ENCODE data around the gene TFIP11. TPM values are rescaled to one million over a fixed set of nuclear protein-coding genes. Genes with fewer than 3 reads are reported as not detected.

TFIP11 gene
- 22.3 TPM for total RNA-seq
- long read RNA-seq, transcript TFIP11-204 (15 exons, 3,586 nt) = major isoform, 31 of 57 reads
- long read RNA-seq, transcript TFIP11-201 (16 exons, 2,896 nt) = minor isoform, 8 of 57 reads
- long read RNA-seq, partial matches to known transcripts = 5 of 57 reads
- long read RNA-seq, other reads (novel, unspliced or antisense) = 13 of 57 reads

DNA sequence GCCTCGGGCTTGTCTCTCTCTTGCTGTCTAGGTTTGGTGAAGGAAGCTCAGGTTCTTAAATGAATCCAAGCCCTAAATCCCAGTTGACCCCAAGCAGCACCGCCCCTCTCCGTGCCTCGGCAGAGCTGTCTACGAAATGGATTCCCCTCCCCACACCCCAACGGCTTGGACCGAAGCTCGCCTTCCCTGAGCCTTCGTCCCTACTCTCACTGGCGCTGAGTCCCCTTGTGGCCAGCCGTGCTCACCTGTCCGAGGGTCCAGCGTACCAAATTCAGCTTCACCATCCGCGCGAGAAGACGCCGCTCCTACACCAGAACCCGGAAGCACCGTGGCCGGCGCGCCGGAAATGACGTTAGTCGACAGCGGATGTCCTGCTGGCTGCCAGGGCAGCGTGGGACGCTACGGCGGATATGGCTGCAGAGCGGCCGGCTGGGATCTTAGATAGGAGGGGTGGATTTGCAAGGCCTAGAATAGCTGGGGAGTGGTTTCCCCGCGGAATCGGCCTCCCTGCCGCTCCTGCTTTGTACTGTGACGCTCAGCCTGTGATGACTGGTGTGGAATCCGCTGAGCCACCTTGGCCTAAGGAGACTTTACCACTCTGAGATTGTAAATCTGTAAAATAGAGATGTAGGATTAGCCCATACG lies at the start of gene TFIP11:
Gene TFIP11 (minus strand): TSS at position 325 of the 645 bp plus-strand sequence. CDS start 2,201 bp downstream, outside the sequence.
- intact Hi-C loops (cut with micrococcal nuclease) = no loop called here
- peak; percentile 99 for ATAC-seq
- peak; percentile 97 for DNase-seq

DNA sequence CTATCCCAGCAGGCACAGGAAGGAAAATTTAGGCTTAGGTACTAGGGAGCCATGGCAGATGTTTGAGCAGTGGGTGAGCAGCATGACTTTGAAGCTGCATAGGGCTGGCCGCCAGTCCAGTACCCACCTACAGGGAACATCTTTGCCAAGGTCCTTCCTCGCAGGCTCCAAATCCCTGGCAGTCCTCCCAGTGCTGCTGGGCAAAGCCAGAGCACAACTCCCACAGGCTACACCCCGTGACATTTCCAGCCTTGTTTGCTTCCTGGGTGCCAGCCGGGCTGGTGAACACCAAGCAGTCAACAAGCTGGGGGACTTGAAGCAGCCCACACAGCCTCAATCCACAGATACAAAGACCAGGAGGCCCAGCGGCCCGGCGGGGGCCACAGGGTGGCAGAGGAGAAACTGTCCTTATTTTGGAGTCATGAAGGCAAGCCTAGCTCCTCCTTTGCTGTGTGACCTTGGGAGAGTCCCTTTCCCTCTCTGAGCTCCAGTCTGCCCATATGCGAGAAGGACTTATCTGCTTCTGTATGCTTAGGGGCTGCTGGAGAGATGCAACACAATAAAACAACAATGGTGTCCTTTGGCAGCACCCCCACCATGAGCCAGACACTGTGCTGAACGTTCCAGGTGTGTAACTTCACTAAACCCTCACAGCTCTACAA lies 49.6 kb upstream of the TFIP11 start:
- intact Hi-C loops (cut with micrococcal nuclease) = no loop called here
- ATAC-seq (peak; percentile 93), DNase-seq (peak; percentile 88)

DNA sequence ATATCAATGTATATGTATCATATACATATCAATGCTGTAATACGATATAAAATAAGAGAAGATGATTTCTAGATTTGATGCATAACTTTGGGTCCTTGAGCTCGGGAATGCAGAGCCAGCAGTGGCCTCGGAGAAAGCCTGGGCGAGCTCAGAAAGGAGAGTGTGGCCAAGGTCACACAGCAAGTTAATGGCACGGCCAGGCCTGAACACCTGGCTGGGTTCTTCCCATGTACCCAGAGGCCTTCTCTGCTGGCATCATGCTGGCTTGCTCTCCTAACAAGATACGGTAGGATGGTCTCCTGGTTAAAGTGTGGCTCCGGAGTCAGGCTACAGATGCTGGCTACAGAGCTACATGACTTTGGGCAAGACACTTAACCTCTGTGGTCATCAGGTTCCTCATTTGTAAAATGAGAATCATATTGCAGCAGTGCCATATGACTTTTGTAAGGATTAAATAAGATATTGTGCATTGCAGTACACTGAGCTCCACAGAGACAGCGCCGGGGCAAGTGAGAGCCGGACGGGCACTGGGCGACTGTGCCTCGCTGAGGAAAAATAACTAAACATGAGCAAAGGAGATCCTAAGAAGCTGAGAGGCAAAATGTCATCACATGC lies 47.8 kb upstream of the TFIP11 start:
- intact Hi-C loops (cut with micrococcal nuclease) = no loop called here
- DNase-seq (no peak), ATAC-seq (no peak)

DNA sequence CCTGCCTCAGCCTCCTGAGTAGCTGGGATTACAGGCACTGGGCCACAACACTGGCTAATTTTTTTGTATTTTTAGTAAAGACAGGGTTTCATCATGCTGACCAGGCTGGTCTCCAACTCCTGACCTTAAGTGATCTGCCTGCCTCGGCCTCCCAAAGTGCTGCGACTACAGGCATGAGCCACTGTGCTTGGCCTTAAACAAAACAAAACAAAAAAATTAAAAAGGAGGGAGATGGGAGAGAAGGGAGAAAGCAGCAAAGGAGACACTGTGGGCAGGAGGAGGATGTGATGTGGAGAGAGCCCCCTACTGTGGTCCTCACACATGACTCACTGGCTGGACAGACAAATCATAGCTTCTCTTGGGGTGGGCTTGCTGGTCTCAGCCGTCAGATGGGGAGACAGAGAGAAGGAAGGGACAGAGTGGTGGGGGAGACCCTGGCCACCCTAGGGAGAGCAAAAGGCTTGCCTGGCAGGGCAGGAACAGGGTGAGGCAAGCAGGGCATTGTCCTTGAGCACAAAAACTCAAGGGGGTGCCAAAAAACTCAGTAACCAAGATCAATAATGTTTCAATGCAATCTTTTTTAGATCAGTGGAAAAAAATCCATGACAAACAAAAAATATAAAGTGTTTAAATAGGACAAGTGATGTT lies 46.1 kb upstream of the TFIP11 start:
- DNase-seq = no peak
- no peak for ATAC-seq
- intact Hi-C loops (cut with micrococcal nuclease) = no loop called here

DNA sequence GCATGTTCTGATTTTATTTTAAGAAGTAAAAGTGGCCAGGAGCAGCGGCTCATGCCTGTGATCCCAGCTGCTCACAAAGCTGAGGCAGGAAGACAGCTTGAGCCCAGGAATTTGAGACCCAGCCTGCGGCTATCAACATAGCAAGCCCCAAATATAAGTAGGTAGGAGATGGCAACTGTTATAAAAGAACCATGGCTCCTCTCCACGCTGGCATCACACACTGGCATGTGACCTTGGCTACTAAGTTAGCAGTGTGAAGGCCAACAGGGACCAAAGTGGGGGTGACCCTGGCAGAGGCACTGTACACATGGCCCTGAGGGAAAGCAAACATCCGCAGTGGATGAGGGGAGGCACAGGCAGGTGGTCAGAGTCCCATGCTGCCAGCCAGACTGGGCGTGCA lies 44.6 kb upstream of the TFIP11 start:
- intact Hi-C loops (cut with micrococcal nuclease) = no loop called here
- peak; percentile 49 for ATAC-seq
- DNase-seq = peak; percentile 44

DNA sequence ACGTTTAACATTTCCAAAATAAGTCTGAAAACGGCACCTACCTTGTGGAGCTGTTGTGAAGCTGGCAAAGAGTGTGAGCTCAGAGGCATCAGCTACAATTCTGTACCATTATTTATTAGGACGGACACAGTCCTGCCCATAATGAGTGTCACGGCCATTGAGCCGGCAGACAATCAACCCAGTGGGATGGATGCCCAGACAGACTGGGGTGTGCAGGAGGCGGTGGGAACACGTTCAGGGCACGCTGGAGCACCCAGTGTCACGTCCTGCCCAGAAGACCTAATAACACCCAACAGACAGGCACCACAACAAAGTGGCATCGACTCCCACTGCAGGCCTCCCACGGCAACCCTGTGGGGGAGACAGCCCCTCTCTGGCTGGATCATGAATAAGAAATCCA lies 43.2 kb upstream of the TFIP11 start:
- peak; percentile 77 for ATAC-seq
- intact Hi-C loops (cut with micrococcal nuclease) = no loop called here
- DNase-seq = peak; percentile 56

DNA sequence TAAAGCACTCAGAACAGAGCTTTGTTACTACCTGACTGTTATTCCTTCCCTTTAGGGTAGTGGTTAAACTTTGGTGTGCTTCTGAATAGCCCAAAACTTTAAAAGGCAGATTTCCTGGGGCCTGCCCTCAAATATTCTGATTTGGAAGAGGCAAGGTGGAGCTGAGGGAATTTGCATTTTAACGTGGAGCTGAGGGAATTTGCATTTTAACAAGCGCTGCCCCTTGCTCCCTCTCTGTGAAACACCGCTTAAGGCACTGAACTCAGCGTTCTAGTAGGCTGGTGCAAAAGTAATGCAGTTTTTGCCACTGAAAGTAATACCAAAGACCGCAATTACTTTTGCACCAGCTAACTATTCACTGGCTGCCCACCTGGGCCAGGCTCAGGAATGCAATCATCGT lies 42.7 kb upstream of the TFIP11 start:
- ATAC-seq = no peak
- DNase-seq = no peak
- intact Hi-C loops (cut with micrococcal nuclease) = no loop called here

DNA sequence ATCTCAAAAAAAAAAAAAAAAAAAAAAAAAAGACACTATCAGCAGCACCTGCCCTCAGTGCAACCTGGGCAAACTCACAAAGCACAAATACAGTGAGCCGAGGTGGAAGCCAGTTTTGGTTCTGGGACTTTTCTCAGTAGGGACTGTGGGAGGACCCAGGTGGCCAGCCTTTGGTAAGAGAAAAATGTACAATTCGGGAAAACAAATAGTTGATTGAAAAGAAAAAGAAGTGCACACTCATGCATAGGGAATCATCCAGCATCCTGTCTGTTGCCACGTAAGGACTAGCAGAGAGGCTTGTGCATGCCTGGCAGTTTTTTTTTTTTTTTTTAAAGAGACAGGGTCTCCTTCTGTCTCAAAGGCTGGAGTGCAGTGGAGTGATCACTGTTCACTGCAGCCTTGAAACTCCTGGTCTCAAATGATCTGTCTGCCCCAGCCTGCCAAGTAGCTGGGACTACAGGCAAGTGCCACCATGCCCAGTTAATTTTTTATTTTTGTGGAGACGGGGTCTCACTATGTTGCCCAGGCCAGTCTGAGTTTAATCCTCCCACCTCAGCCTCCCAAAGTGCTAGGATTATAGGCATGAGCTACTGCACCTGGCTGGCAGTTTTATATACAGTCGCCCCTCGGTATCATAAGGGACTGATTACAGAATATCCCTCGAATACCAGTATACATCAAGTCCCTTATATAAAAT lies 40.9 kb upstream of the TFIP11 start:
- DNase-seq (no peak), ATAC-seq (no peak)
- intact Hi-C loops (cut with micrococcal nuclease) = no loop called here

DNA sequence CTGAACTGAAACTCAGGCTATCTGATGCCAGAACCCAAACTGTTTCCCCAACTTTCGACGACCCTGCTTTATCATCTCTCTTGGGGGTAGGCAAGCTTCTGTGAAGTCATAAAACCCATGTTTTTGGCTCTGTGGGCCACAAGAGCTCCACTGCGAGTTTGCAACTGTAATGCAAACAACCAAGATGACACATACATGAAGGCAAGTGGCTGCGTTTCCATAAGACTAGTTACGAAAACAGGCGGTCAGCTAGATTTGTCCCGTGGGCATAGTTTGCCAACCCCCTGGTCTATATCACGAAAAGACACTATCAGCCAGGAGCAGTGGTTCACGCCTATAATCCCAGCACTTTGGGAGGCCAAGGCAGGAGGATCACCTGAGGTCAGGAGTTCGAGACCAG lies 40.2 kb upstream of the TFIP11 start:
- intact Hi-C loops (cut with micrococcal nuclease) = no loop called here
- no peak for ATAC-seq
- DNase-seq = no peak

DNA sequence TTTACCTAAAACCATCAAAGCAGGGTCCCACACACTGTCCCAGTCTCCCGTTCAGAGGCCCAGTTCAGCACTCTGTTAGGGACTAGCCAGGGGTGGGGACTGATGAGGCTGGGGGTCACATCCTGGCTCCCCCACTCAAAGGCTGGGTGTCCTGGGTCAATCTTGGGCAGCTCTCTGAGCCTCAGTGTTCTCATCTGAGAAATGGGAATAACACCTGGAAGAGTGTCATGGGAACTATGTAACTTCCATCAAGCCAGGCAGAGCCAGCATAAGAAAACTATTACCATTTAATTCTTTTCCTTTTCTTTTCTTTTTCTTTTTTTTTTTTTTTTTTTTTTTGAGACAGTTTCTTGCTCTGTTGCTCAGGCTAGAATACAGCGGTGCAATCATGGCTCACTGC lies 39.3 kb upstream of the TFIP11 start:
- ATAC-seq (no peak), DNase-seq (no peak)
- intact Hi-C loops (cut with micrococcal nuclease) = no loop called here

DNA sequence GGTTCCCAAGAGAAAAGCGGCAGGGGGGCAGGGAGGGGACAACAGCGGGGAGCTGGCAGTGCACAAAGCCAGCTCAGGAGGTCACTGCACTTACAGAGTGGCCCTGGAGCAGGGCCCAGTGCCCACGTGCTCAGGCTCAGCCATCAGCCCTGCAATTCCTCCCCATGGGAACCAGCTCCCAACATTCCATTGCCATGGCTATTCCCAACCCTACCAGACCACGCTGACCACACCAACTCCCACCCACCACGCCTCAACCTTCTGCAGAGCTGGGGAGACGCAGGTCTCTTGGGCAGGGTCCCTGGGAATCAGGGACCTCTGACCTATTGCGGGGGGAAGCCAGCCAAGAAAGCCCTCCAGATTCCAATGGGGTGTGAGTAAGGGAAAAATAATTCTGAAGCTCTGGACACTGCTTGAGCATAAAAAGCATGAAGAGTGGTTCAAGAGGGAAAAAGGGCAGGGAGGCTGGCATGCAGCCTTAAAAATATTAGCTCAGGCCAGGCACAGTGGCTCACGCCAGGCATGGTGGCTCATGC lies 38.3 kb upstream of the TFIP11 start:
- intact Hi-C loops (cut with micrococcal nuclease) = no loop called here
- DNase-seq = peak; percentile 86
- ATAC-seq = peak; percentile 87

DNA sequence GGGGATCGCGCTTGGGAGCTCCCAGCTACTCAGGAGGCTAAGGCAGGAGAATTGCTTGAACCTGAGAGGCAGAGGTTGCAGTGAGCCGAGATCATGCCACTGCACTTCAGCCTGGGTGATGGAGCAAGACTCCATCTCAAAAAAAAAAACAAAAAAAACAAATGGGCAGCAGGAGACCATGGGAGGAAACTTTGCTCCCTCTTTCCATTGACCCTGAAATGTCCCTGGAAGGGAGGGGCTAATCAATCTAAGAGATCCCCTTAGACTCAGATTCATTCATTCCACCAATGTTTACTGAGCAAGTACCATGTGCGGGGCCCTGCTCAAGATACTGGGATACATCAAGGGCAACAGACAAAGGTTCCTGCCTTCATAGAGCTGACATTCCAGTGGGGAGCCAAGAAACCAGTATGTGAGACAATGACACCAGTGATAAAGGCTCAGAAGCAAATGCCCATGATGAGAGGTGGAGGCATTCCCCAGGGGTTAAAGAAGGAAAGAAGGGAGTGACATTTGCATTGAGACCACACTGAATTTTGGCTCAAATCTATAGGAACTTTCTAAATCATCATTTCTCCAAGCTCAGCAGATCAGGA lies 37.7 kb upstream of the TFIP11 start:
- DNase-seq (no peak), ATAC-seq (peak; percentile 42)
- intact Hi-C loops (cut with micrococcal nuclease) = no loop called here

DNA sequence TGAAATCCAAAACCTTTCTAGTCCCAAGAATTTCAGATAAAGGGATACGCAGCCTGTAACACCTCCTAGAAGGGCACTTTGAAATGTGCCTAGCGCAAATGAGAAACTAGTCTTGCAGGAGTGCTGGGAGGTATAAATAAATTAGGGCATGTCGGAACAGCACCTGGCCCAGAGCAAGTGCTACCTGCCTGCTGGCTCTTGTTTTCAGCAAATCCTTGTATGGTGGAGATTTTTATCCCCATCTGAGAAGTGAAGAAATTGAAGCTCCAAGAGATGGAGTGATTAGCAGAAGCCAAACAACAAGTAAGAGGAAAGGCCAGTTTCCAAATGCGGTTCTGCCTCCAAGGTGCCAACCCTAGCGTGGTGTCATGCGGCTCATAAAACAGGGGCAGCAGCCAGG lies 36.7 kb upstream of the TFIP11 start:
- no peak for DNase-seq
- no peak for ATAC-seq
- intact Hi-C loops (cut with micrococcal nuclease) = no loop called here

DNA sequence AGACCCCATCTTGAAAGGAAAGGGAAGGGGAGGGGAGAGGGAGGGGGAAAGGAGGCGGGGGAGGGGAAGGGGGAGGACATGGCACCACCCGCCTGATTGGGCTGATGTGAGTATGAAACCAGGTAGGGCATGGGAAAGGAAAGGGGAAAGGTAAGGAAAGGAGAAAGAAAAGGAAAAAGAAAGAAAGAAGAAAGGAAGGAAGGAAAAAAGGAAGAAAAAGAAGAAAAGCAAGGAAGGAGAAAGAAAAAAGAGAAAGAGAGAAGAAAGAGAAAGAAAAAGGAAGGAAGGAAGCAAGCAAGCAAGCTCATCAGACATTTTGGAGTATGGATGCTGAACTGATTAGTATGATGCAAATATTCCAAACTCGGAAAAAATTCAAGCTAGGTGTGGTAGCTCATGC lies 36.0 kb upstream of the TFIP11 start:
- DNase-seq = no peak
- no peak for ATAC-seq
- intact Hi-C loops (cut with micrococcal nuclease) = no loop called here

DNA sequence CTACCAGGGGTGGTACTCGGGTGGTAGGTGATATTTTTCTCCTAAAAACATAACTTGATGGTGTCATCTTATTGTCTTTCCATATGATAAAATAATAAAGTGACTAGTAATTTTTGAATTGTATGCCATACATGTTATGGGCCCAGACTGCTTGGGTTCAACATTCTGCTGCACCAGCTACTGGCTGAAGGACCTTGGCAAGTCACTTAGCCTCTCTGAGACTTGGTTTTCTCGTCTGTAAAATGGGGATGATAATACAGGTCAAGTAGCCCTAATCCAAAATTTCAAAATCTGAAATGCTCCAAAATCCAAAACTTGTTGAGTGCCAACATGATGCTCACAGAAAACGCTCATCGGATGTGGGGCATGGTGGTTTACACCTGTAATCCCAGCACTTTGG lies 35.6 kb upstream of the TFIP11 start:
- no peak for ATAC-seq
- no peak for DNase-seq
- intact Hi-C loops (cut with micrococcal nuclease) = no loop called here

DNA sequence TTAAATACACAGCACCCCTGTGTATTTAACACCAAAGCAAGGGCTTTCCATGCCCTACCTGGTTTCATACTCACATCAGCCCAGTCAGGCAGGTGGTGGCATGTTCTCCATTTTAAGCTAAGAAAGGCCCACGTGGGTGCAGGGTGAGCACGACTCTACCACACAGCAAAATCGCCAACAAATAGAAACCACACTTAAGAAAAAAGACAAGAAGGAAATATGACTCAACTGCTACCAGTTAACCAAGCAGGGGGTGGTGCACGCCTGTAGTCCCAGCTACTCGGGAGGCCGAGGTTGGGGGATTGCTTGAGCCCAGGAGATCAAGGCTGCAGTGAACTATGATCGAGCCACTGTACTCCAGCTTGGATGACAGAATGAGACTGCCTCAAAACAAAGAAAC lies 35.2 kb upstream of the TFIP11 start:
- no peak for DNase-seq
- intact Hi-C loops (cut with micrococcal nuclease) = no loop called here
- ATAC-seq = no peak

DNA sequence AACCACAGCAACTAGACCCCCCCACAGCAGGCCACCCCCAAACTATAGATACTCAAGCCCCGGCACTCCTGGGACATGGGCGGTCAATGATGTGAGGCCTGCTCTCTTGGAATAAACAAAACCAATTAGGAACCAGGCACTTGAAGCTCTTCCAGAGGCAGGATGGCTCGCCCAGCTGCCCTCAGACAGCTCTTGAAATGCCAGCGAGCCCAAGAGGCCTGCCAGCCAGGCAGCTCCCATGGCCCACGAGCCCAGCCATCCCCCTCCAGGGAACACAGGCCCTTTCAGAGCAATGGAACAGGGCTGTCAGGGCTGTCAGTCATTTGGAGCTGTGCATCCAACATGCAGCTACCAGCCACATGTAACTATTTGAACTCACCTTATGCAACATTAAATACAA lies 34.0 kb upstream of the TFIP11 start:
- peak; percentile 85 for DNase-seq
- intact Hi-C loops (cut with micrococcal nuclease) = no loop called here
- peak; percentile 82 for ATAC-seq

DNA sequence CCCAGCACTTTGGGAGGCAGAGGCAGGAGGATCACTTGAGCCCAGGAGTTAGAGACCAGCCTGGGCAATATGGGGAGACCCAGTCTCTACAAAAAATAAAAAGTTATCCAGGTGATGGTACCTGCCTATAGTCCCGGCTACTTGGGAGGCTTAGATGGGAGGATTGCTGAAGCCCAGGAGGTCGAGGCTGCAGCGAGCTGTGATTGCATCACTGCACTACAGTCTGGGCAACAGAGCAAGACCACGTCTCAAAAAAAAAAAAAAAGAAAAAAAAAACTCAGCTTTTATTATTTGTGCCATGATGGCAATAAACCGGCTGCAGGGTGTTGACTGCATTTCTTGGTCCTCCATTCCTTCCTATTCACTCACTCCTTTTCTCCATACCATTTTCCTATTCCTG lies 33.6 kb upstream of the TFIP11 start:
- DNase-seq (no peak), ATAC-seq (no peak)
- intact Hi-C loops (cut with micrococcal nuclease) = no loop called here

DNA sequence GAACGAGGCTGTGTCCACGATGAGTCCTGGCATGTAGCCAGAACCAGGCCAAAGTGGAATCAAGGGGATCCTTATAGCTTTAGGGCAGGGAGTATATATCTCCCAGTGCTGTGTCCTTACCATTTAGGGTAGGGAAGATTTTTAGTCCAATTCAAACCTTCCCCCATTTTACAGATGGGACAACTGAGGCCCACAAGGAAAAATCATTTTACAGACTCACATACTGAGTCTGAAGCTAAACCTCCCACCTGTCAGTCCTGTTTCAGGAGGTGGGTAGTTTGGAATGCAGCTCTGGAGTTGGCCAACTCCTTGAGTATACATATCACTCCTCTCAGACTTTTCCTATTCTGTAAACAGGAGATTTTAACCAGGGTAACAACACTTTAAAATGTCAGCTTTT lies 33.1 kb upstream of the TFIP11 start:
- no peak for ATAC-seq
- intact Hi-C loops (cut with micrococcal nuclease) = no loop called here
- DNase-seq = no peak

Data from left ventricle myocardium superior (tissue), 1 donor.